AG09309 (cell line): Measurements from ENCODE around the gene PRKN.

Experiments
- DNase-seq: peaks from one replicate; pipeline ENCODE4 v3.0.0-alpha.2; 2010; ENCODE audit warnings: low read depth
- H3K4me3 ChIP-seq: 2 replicates; pipeline ENCODE4 v1.5.1; 2011; ENCODE audit warnings: mild to moderate bottlenecking, low read depth, low read length, moderate library complexity; ENCODE audit not compliant: control insufficient read depth
- TF ChIP-seq, protein P1 (sequence below): IDR thresholded peaks from 2 replicates; pipeline ENCODE4 v1.5.1; 2011; ENCODE audit warnings: mild to moderate bottlenecking, low read depth, low read length, inconsistent platforms; ENCODE audit not compliant: insufficient read depth, control insufficient read depth; ENCODE audit errors: missing control alignments

PRKN gene

DNA sequence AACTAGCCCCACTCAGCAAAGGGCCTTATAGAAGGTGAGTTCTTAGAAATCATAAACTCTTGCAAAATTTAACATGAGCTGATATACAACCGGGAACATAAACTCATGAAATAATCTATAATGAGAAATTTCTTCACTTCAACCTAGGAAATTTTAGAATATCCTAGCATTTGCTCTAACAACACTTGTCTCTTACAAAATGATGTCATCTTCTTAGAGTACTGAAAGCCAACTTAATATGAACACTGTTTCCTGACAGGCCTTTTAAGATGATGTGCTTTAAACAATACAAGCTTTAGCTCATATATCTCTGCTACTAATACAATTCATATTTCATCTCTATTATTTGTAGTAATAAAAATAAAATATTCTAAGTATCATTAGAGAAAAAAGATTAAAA is 1.1 kb upstream of the PRKN start:
- H3K4me3 ChIP-seq = no peak overlapping the region
- TF ChIP-seq, protein P1, sequence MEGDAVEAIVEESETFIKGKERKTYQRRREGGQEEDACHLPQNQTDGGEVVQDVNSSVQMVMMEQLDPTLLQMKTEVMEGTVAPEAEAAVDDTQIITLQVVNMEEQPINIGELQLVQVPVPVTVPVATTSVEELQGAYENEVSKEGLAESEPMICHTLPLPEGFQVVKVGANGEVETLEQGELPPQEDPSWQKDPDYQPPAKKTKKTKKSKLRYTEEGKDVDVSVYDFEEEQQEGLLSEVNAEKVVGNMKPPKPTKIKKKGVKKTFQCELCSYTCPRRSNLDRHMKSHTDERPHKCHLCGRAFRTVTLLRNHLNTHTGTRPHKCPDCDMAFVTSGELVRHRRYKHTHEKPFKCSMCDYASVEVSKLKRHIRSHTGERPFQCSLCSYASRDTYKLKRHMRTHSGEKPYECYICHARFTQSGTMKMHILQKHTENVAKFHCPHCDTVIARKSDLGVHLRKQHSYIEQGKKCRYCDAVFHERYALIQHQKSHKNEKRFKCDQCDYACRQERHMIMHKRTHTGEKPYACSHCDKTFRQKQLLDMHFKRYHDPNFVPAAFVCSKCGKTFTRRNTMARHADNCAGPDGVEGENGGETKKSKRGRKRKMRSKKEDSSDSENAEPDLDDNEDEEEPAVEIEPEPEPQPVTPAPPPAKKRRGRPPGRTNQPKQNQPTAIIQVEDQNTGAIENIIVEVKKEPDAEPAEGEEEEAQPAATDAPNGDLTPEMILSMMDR = no peak
- DNase-seq = no peak

GRCh38 chr6:162728197-162728596 is 631 bp upstream of the PRKN start:
- H3K4me3 ChIP-seq = peak overlapping the region; percentile 84
- TF ChIP-seq, protein P1 = no peak
- no peak for DNase-seq

GRCh38 chr6:162726947-162727321 is 632 bp downstream of the PRKN start:
- peak overlapping the region; percentile 84 for H3K4me3 ChIP-seq
- TF ChIP-seq, protein P1 = no peak
- DNase-seq = no peak

DNA sequence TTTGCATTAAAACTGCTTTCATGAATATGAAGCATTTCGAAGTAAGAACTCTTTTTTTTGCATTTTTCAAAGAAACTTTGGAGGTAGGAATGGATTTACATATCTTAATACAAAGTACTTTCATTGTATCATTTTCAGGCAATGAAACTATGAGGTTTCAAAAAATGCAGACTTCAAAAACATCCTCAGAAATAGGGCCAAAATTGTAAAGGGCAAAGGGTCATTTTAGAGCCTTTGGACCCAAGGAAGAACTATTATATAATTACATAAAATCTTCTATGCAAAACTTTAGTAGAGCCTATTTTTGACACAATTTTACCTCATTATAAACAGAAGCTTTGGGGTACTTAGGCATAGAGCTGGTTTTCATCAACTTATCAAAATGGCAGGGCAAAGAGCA is 4.9 kb downstream of the PRKN start:
- TF ChIP-seq, protein P1 = no peak
- DNase-seq = no peak
- H3K4me3 ChIP-seq = no peak overlapping the region

DNA sequence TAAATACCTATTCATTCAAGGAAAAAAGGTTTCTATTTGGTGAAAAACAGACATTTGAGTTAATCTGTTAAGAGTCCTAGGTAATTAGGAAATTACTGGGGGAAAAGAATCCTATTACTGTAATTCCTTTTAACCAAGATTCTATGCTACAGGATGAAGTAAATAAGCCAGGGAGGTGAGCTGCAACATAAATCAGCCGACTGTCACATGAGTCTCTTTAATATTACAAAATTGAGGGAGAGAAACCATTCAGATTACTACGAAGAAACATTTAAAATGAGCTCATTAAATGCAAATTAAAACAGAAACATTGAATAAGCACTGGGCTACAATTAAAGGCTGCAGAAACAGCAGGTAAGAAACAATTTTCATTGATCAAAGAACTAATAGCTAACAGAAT is 5.3 kb downstream of the PRKN start:
- no peak overlapping the region for H3K4me3 ChIP-seq
- DNase-seq = no peak
- TF ChIP-seq, protein P1 = no peak

- TF ChIP-seq, protein P1 = no peak
These were observed 6.2 kb downstream of the PRKN start for GRCh38 chr6:162721404-162721687.

GRCh38 chr6:162719528-162719927 is 8.0 kb downstream of the PRKN start:
- H3K4me3 ChIP-seq = no peak overlapping the region
- TF ChIP-seq, protein P1 = no peak

More at GRCh38 chr6:162721404-162721687, 6.2 kb downstream of the PRKN start:
- H3K4me3 ChIP-seq = no peak overlapping the region
- no peak for DNase-seq

More at GRCh38 chr6:162719528-162719927, 8.0 kb downstream of the PRKN start:
- no peak for DNase-seq
